Left ventricle myocardium superior (tissue), 1 donor: Measurements from ENCODE around the gene DHCR24. TPM values are rescaled to one million over a fixed set of nuclear protein-coding genes. Genes with fewer than 3 reads are reported as not detected.
A peak's percentile ranks its signal among the peaks of the same experiment; 100 is the strongest.
"Not testable (repeated sequence)": the region's sequence is repeated elsewhere in the genome, so short reads cannot be mapped to it uniquely, and the experiment has no call there.

Experiments
- ATAC-seq: fragments of 200-7000 bp; cut with Tn5 transposase; one replicate; pipeline ENCODE4 v1.9.1; 2020; ENCODE audit warnings: mild to moderate bottlenecking, moderate library complexity
- DNase-seq: peaks from one replicate; pipeline ENCODE4 v3.0.0-alpha.2; 2020
- intact Hi-C: fragments of 100-400 bp; cut with micrococcal nuclease; formaldehyde crosslinking; loops from one replicate; pipeline ENCODE4 v1.11.0; 2022
- total RNA-seq: library from RNA; stranded (reverse); fragmentation: NEBNext Ultra II Directional; extraction: Animal tissue kit (Norgen Biotek cat#: 25700); gene quantifications from one replicate; pipeline ENCODE4 v1.2.1, GENCODE V29; 2021
- donor health status: DM: no; HTN: yes; CAD: no; lungs with severe emphysema.

DHCR24 gene
- total RNA-seq, 1 donor from 2014 or later = 9.8 TPM

- DNase-seq (no peak), ATAC-seq (no peak)
- intact Hi-C loops = no loop called here
Observed at GRCh38 chr1:54892586-54892985, 5.6 kb upstream of the DHCR24 start.

GRCh38 chr1:54889132-54889725 is 2.2 kb upstream of the DHCR24 start:
- no peak for DNase-seq
- intact Hi-C loops = no loop called here
- no peak for ATAC-seq

GRCh38 chr1:54888080-54888733 is 1.2 kb upstream of the DHCR24 start:
- intact Hi-C loops = no loop called here
- no peak for ATAC-seq

GRCh38 chr1:54887665-54888071 is 673 bp upstream of the DHCR24 start:
- DNase-seq (no peak), ATAC-seq (peak; percentile 31)
- intact Hi-C loops = no loop called here

More at GRCh38 chr1:54888080-54888733, 1.2 kb upstream of the DHCR24 start:
- no peak for DNase-seq

- intact Hi-C loops = no loop called here
- no peak for ATAC-seq
- DNase-seq = no peak
Observed at GRCh38 chr1:54885807-54886723, 930 bp downstream of the DHCR24 start.

GRCh38 chr1:54885237-54885679 is 1.7 kb downstream of the DHCR24 start:
- DNase-seq = no peak
- intact Hi-C loops = no loop called here
- no peak for ATAC-seq

GRCh38 chr1:54884768-54885167 is 2.2 kb downstream of the DHCR24 start:
- intact Hi-C loops = no loop called here
- ATAC-seq (no peak), DNase-seq (no peak)

GRCh38 chr1:54884135-54884586 is 2.8 kb downstream of the DHCR24 start:
- intact Hi-C loops = no loop called here
- ATAC-seq (no peak), DNase-seq (no peak)

- DNase-seq = no peak
- intact Hi-C loops = no loop called here
- ATAC-seq = no peak
Observed at GRCh38 chr1:54883349-54884102, 3.5 kb downstream of the DHCR24 start.

GRCh38 chr1:54882519-54882918 is 4.5 kb downstream of the DHCR24 start:
- intact Hi-C loops = no loop called here
- ATAC-seq = no peak
- no peak for DNase-seq

- intact Hi-C loops, DNase-seq, ATAC-seq: not testable (repeated sequence)
Observed at GRCh38 chr1:54881604-54882003, 5.4 kb downstream of the DHCR24 start.

GRCh38 chr1:54879872-54880271 is 7.1 kb downstream of the DHCR24 start:
- intact Hi-C loops = no loop called here
- ATAC-seq = no peak
- no peak for DNase-seq

GRCh38 chr1:54876814-54877213 is 10.2 kb downstream of the DHCR24 start:
- DNase-seq (no peak), ATAC-seq (no peak)
- intact Hi-C loops = no loop called here

- no peak for DNase-seq
Observed at GRCh38 chr1:54875000-54875399, 12.0 kb downstream of the DHCR24 start.

GRCh38 chr1:54874079-54874830 is 12.7 kb downstream of the DHCR24 start:
- ATAC-seq = no peak
- intact Hi-C loops = no loop called here
- DNase-seq = no peak

More at GRCh38 chr1:54875000-54875399, 12.0 kb downstream of the DHCR24 start:
- intact Hi-C loops = no loop called here
- ATAC-seq = no peak

- no peak for DNase-seq
- intact Hi-C loops = no loop called here
- ATAC-seq = no peak
Observed at GRCh38 chr1:54872036-54872331, 15.0 kb downstream of the DHCR24 start.

GRCh38 chr1:54871275-54872035 is 15.5 kb downstream of the DHCR24 start:
- intact Hi-C loops = no loop called here
- DNase-seq = no peak
- no peak for ATAC-seq

GRCh38 chr1:54870869-54871268 is 16.1 kb downstream of the DHCR24 start:
- intact Hi-C loops = no loop called here
- ATAC-seq (no peak), DNase-seq (no peak)
